Gastroesophageal sphincter (tissue), 3 donors: Measurements from ENCODE around the gene ALDOC.

Source experiments
- CTCF ChIP-seq, 4 experiments: fragments of 200-600 bp in 2 of 4; fragments of 450-650 bp in 2 of 4; sonication (generic) in 1 of 4; IDR thresholded peaks; one replicate each; pipeline ENCODE4 v1.5.1; 2017 to 2019; ENCODE audit warnings: antibody characterized with exemption in 4 of 4, mild to moderate bottlenecking in 2 of 4, moderate library complexity in 2 of 4
- POLR2A ChIP-seq, 2 donors: fragments of 450-650 bp; IDR thresholded peaks; one replicate each; pipeline ENCODE4 v1.6.1; 2017; ENCODE audit warnings: antibody characterized with exemption in 2 of 2, mild to moderate bottlenecking in 2 of 2, moderate library complexity in 1 of 2

DNA sequence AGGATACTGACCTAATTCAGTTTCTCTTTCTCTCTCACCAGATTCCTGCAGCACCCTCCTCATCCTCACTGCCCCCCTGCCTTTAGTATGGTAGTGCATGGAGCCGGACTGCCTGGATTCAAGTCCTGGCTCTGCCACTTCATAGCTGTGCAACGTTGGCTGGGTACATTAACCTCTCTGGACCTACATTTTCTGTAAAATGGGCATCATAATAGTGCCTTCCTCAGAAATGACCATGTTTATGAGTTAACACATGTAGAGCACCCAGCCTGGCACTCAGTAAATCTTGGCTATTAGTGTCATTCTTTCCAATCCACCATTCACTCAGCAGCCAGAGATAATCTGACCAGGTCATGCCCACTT is 31.6 kb downstream of the ALDOC start:
- no peak for TF ChIP-seq CTCF (IDR thresholded peaks at IDR 0.05)
- TF ChIP-seq POLR2A (IDR thresholded peaks at IDR 0.05) = no peak
